K562 (cell line): ENCODE data around the gene CHAD. TPM values are rescaled to one million over a fixed set of nuclear protein-coding genes. Genes with fewer than 3 reads are reported as not detected.
A peak's percentile ranks its signal among the peaks of the same experiment; 100 is the strongest.

ENCODE experiments used
- ATAC-seq: fragments of 200-7000 bp; cut with Tn5 transposase; 3 replicates; pipeline ENCODE4 v1.9.1; 2020; ENCODE audit warnings: moderate library complexity
- BruUV-seq: library from RNA; stranded (reverse); fragments of 400-500 nt; replicated peaks from 2 replicates; lab custom pipeline; 2021; lab: Mats Ljungman, UMichigan
- CTCF ChIA-PET: fragments of 300-600 bp; formaldehyde crosslinking; extraction: SDS; loops from one replicate; lab custom pipeline; 2021; ENCODE audit warnings: low intra/inter-chr PET ratio; lab: Yijun Ruan, JAX
- POLR2A ChIA-PET: fragments of 300-600, 350-650 bp; sonication (Branson Sonifier 250); formaldehyde crosslinking; extraction: SDS; loops from one replicate; lab custom pipeline; 2021; ENCODE audit warnings: antibody characterized with exemption, inconsistent platforms; lab: Yijun Ruan, JAX
- DNase-seq, 4 experiments: peaks; one replicate each; pipeline versions ENCODE4 v3.0.0 to v3.0.0-alpha.2; 2011 to 2018; ENCODE audit warnings: low spot score in 3 of 4, mixed read lengths in 3 of 4; ENCODE audit errors: extremely low read depth in 1 of 4
- FAIRE-seq: peaks from 2 replicates; lab custom pipeline; 2011; peaks lifted over from hg19 to GRCh38; lab: Jason Lieb, UNC
- H2AFZ ChIP-seq: 2 replicates; pipeline ENCODE4 v1.6.0; 2011; ENCODE audit warnings: low read depth, low read length, control low read depth, inconsistent platforms
- H3K27ac ChIP-seq: fragments of 200-600 bp; 3 replicates; pipeline ENCODE4 v1.8.0; 2011; ENCODE audit warnings: low read depth, mild to moderate bottlenecking, control low read depth, inconsistent platforms, low read length, moderate library complexity, mixed read lengths; ENCODE audit errors: extremely low read depth
- H3K27me3 ChIP-seq, 2 experiments: fragments of 300-600 bp in 1 of 2; 2 replicates in 1 of 2; 3 replicates in 1 of 2; pipeline versions ENCODE4 v1.6.0 to v1.8.0; 2011; ENCODE audit warnings: inconsistent platforms in 2 of 2, low read length in 2 of 2, mild to moderate bottlenecking in 1 of 2, mixed read lengths in 1 of 2, moderate library complexity in 1 of 2; ENCODE audit not compliant: control insufficient read depth in 2 of 2, insufficient read depth in 2 of 2
- H3K36me3 ChIP-seq: fragments of 300-600 bp; 3 replicates; pipeline ENCODE4 v1.8.0; 2011; ENCODE audit warnings: mild to moderate bottlenecking, low read length, inconsistent platforms; ENCODE audit not compliant: control insufficient read depth, insufficient read depth
- H3K4me1 ChIP-seq, 2 experiments: fragments of 200-600 bp in 1 of 2; replicated peaks in 1 of 2; 2 replicates in 1 of 2; 3 replicates in 1 of 2; pipeline versions ENCODE4 v1.5.1 to v1.8.0; 2011; ENCODE audit warnings: inconsistent platforms in 2 of 2, low read length in 2 of 2, mild to moderate bottlenecking in 1 of 2, mixed read lengths in 1 of 2, moderate library complexity in 1 of 2; ENCODE audit not compliant: control insufficient read depth in 2 of 2, insufficient read depth in 2 of 2
- H3K4me2 ChIP-seq: 2 replicates; pipeline ENCODE4 v1.6.1; 2011; ENCODE audit warnings: low read length, control low read depth, inconsistent platforms, mixed read lengths; ENCODE audit not compliant: insufficient read depth
- H3K4me3 ChIP-seq: fragments of 200-600 bp; sonication (generic), shearing (Covaris generic); 2 replicates; pipeline ENCODE4 v1.5.1; 2016; ENCODE audit warnings: control low read depth, inconsistent platforms
- H3K79me2 ChIP-seq: fragments of 200-600 bp; 3 replicates; pipeline ENCODE4 v1.8.0; 2011; ENCODE audit warnings: low read length, inconsistent platforms; ENCODE audit not compliant: control insufficient read depth, insufficient read depth
- H3K9ac ChIP-seq, 2 experiments: 2 replicates each; pipeline versions ENCODE4 v1.6.0 to v1.6.1; 2011; ENCODE audit warnings: low read depth in 2 of 2, low read length in 2 of 2, control low read depth in 1 of 2, inconsistent platforms in 1 of 2, mild to moderate bottlenecking in 1 of 2, mixed read lengths in 1 of 2; ENCODE audit not compliant: insufficient read depth in 1 of 2
- H3K9me1 ChIP-seq: one replicate; pipeline ENCODE4 v1.6.0; 2011; ENCODE audit warnings: inconsistent platforms, mild to moderate bottlenecking, low read length, moderate library complexity; ENCODE audit not compliant: control insufficient read depth, insufficient read depth
- H3K9me3 ChIP-seq: replicated peaks from 2 replicates; pipeline ENCODE4 v1.5.1; 2011; ENCODE audit warnings: low read depth, low read length, inconsistent platforms; ENCODE audit not compliant: control insufficient read depth, insufficient read depth
- H4K20me1 ChIP-seq: replicated peaks from 2 replicates; pipeline ENCODE4 v1.6.1; 2011; ENCODE audit warnings: low read length, inconsistent platforms, mixed read lengths; ENCODE audit not compliant: control insufficient read depth, insufficient read depth
- CBFB ChIP-seq: sonication (generic); formaldehyde crosslinking; IDR thresholded peaks from 2 replicates; pipeline ENCODE4 v1.4.0; 2020; ENCODE audit warnings: mild to moderate bottlenecking, missing genetic modification reagents
- CBX2 ChIP-seq: fragments of 200-600 bp; sonication (generic); IDR thresholded peaks from one replicate; pipeline ENCODE4 v1.6.1; 2012; ENCODE audit warnings: mild to moderate bottlenecking, low read length, inconsistent platforms; ENCODE audit not compliant: insufficient read depth, poor library complexity, severe bottlenecking
- CBX3 ChIP-seq, 2 experiments: IDR thresholded peaks; 1 replicate in 1 of 2; 2 replicates in 1 of 2; pipeline ENCODE4 v1.6.1; 2012; ENCODE audit warnings: inconsistent platforms in 2 of 2, low read length in 2 of 2, borderline replicate concordance in 1 of 2, control low read depth in 1 of 2
- FOXA3 ChIP-seq, 2 experiments: fragments of 450-650 bp in 1 of 2; sonication (generic) in 1 of 2; formaldehyde crosslinking; IDR thresholded peaks in 1 of 2; conservative IDR thresholded peaks in 1 of 2; 2 replicates each; pipeline versions ENCODE4 v1.4.0 to v1.8.0; 2020 to 2022; ENCODE audit warnings: mild to moderate bottlenecking in 2 of 2, missing genetic modification reagents in 1 of 2
- FOXP4 ChIP-seq: sonication (generic); formaldehyde crosslinking; IDR thresholded peaks from 2 replicates; pipeline ENCODE4 v1.8.0; 2022; ENCODE audit warnings: mild to moderate bottlenecking, missing genetic modification reagents, borderline replicate concordance
- HDAC3 ChIP-seq: fragments of 450-650 bp; IDR thresholded peaks from 2 replicates; pipeline ENCODE4 v1.6.1; 2018; ENCODE audit warnings: borderline replicate concordance, mild to moderate bottlenecking, moderate library complexity; ENCODE audit not compliant: partially characterized antibody
- ILK ChIP-seq: fragments of 450-650 bp; IDR thresholded peaks from 2 replicates; pipeline ENCODE4 v1.6.1; 2016; ENCODE audit warnings: missing genetic modification characterization, low read depth, mild to moderate bottlenecking, missing compliant biosample characterization, moderate library complexity, borderline replicate concordance
- MTA1 ChIP-seq: fragments of 450-650 bp; IDR thresholded peaks from 2 replicates; pipeline ENCODE4 v1.6.1; 2017; ENCODE audit warnings: borderline replicate concordance
- SP1 ChIP-seq: sonication (generic); formaldehyde crosslinking; IDR thresholded peaks from 2 replicates; pipeline ENCODE4 v1.8.1; 2022; ENCODE audit warnings: mild to moderate bottlenecking, missing genetic modification reagents
- WGBS: fragments of 100-300 bp; shearing (Covaris generic); methylation state at CpG from one replicate; pipeline ENCODE4 v1.1.6; 2016; ENCODE audit warnings: low coverage, mixed read lengths; ENCODE audit not compliant: insufficient coverage; ENCODE audit errors: missing lambda C conversion rate; 5-methylcytosine and 5-hydroxymethylcytosine counted together
- in situ Hi-C: fragments of 300-500 bp; cut with MboI; formaldehyde crosslinking; loops from 4 replicates; pipeline ENCODE4 v1.15.0; 2018; ENCODE audit warnings: inconsistent platforms, mixed read lengths
- intact Hi-C: fragments of 100-400 bp; cut with micrococcal nuclease; formaldehyde crosslinking; loops from 2 replicates; pipeline ENCODE4 v1.14.2; 2022
- polyA plus RNA-seq, 8 experiments: library from polyadenylated mRNA; depleted of rRNA in 4 of 8; stranded (reverse) in 5 of 8; unstranded in 3 of 8; fragments of >200 nt; fragmentation: Nextera tagmentation in 2 of 8; fragmentation: Illumina TruSeq in 1 of 8; extraction: Ambion mirVana in 2 of 8; extraction: Trizol in 1 of 8; gene quantifications; 2 replicates each; pipeline versions ENCODE4 v1.2.1 to v1.2.3, GENCODE V29; 2011 to 2014; ENCODE audit warnings: inconsistent platforms in 1 of 8, missing spikeins in 1 of 8
- total RNA-seq, 7 experiments: library from RNA; depleted of rRNA in 6 of 7; stranded (reverse); fragments of >200 nt in 6 of 7; fragmentation: Illumina TruSeq in 2 of 7; extraction: Trizol in 2 of 7; gene quantifications; 2 replicates each; pipeline versions ENCODE4 v1.2.1 to v1.2.3, GENCODE V29; 2011 to 2021; ENCODE audit warnings: low replicate concordance in 1 of 7

The CHAD gene
- total and polyA plus RNA-seq, 9 of the 15 experiments (the other 6 are each of a cell fraction or from before 2014, with no cell fraction given) = not detected

- ATAC-seq (no peak), DNase-seq (no peak), FAIRE-seq (peak; percentile 42)
- H3K4me3 ChIP-seq = peak overlapping the region; percentile 64
- H3K9me1 ChIP-seq = no peaks in the 10 kb centered on the region
- no peaks in the 10 kb centered on the region for H3K27me3 ChIP-seq
- peak overlapping the region; percentile 78 for H2AFZ ChIP-seq
- H3K9me3 ChIP-seq = no peaks in the 10 kb centered on the region
- TF ChIP-seq SP1 (CRISPR knock-in tag) (no peak), CBX3 (IDR thresholded peaks at IDR 0.05; ENCODE audit: borderline replicate concordance in 1 of 2, low read length in 2 of 2) (0 out of 3 replicates have a peak, but pooled peaks of 1 of the 2 experiments have one; percentile 7)
- H3K4me2 ChIP-seq = peak overlapping the region; percentile 89
- CTCF ChIA-PET = no interaction called here
- BruUV-seq = no TSS peak
- H3K27ac ChIP-seq = peak overlapping the region; percentile 26; the same call in 2 of the 3 replicates
- H3K9ac ChIP-seq = peak overlapping the region; percentile 39 to 88; a peak in 3 of 4 replicates
- in situ Hi-C loops = no loop called here
- intact Hi-C loops = loop anchor here (2.0 kb wide), 2 partner anchors 30 to 52 kb away; partner anchors contain the start of genes LRRC59 and RSAD1
- no peaks in the 10 kb centered on the region for H3K36me3 ChIP-seq
- peaks cover 32 to 36% of the 10 kb centered on the region in 2 experiments for H3K4me1 ChIP-seq
- POLR2A ChIA-PET = interaction anchor here (0.7 to 0.8 kb wide), 2 partner anchors 30 to 36 kb away, joined by 3 read pairs; partner anchors contain the start of gene LRRC59
- no peaks in the 10 kb centered on the region for H3K79me2 ChIP-seq
- H4K20me1 ChIP-seq = no peaks in the 10 kb centered on the region
- WGBS = 13% methylated on average over 3 of the region's 7 CpGs
Observed at GRCh38 chr17:50426472-50426782, 42.3 kb downstream of the CHAD start.

- Histone ChIP-seq H3K27me3 (no peaks in the 10 kb centered on the region), H3K9me1 (no peaks in the 10 kb centered on the region), H3K27ac (peak within 1 kb of the TSS; percentile 26; the same call in 2 of the 3 replicates), H4K20me1 (no peaks in the 10 kb centered on the region), H3K4me1 (peaks cover 34 to 36% of the 10 kb centered on the region in 2 experiments), H3K36me3 (no peaks in the 10 kb centered on the region), H2AFZ (peak within 1 kb of the TSS; percentile 89), H3K4me2 (peak within 1 kb of the TSS; percentile 89), H3K4me3 (peak within 1 kb of the TSS; percentile 64), H3K9ac (peak within 1 kb of the TSS; percentile 39 to 88; a peak in 3 of 4 replicates), H3K9me3 (no peaks in the 10 kb centered on the region), H3K79me2 (no peaks in the 10 kb centered on the region)
- no peak for FAIRE-seq
- ChIA-PET POLR2A (interaction anchor here (0.6 to 0.7 kb wide), 2 partner anchors 36 to 240 kb away, joined by 3 read pairs; no protein-coding TSS in a partner anchor), CTCF (no interaction called here)
- DNase-seq = peak; percentile 78 to 93 (median 90)
- intact Hi-C loops = loop anchor here (2.0 kb wide), 2 partner anchors 29 to 53 kb away; partner anchors contain the start of genes LRRC59 and RSAD1
- TSS peak; percentile 63 for BruUV-seq
- 26% methylated on average over 30 of the region's 70 CpGs for WGBS
- peak; percentile 90 for ATAC-seq
- in situ Hi-C loops = no loop called here
- TF ChIP-seq CBX2 (no peak), FOXA3 (CRISPR knock-in tag; conservative IDR thresholded peaks at IDR 0.05 in 1 of 2, IDR thresholded peaks at IDR 0.05 in 1 of 2) (no peak), ILK (tag) (no peak), HDAC3 (no peak), MTA1 (no peak), CBFB (CRISPR knock-in tag) (no peak), FOXP4 (CRISPR knock-in tag) (no peak)
Observed at GRCh38 chr17:50425682-50426471, 42.8 kb downstream of the CHAD start, which contains the start of gene ACSF2. Gene ACSF2, plus strand, starts transcription at chr17:50426218. Its CDS starts 44 bp downstream, at chr17:50426262.
